ENCODE measurements around the gene WDR62.

DNA sequence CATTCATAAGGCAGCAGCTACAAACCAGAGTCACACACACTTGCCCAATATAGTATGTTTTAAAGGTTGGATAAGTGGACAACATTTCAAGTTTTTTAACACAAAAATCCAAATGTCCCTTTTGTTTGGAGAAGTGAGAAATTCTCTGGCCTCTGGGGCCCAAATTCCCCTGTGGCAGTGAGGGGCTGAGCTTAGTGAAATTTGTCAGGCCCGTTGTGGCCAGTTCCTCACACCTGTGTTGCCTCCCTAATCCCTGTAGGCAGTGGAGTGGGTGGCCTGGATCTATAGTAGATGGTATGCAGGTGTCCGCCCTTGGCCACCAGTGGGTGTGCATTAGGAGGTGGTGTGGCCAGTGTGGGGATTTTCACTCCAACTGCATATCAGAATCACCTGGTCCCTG lies 6.7 kb downstream of the WDR62 start:
- TF ChIP-seq POLR2A (IDR thresholded peaks at IDR 0.05) (no peak), EP300 (IDR thresholded peaks at IDR 0.05) (no peak), POLR2AphosphoS5 (IDR thresholded peaks at IDR 0.05) (no peak)
- TF ChIP-seq, protein P1, sequence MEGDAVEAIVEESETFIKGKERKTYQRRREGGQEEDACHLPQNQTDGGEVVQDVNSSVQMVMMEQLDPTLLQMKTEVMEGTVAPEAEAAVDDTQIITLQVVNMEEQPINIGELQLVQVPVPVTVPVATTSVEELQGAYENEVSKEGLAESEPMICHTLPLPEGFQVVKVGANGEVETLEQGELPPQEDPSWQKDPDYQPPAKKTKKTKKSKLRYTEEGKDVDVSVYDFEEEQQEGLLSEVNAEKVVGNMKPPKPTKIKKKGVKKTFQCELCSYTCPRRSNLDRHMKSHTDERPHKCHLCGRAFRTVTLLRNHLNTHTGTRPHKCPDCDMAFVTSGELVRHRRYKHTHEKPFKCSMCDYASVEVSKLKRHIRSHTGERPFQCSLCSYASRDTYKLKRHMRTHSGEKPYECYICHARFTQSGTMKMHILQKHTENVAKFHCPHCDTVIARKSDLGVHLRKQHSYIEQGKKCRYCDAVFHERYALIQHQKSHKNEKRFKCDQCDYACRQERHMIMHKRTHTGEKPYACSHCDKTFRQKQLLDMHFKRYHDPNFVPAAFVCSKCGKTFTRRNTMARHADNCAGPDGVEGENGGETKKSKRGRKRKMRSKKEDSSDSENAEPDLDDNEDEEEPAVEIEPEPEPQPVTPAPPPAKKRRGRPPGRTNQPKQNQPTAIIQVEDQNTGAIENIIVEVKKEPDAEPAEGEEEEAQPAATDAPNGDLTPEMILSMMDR (IDR thresholded peaks at IDR 0.05), result no peak
